CD4-positive, alpha-beta T cell treated with Interleukin-17A for 4 hours (primary cell): Measurements from ENCODE around the gene DEPDC1B.
"Not testable (repeated sequence)": the region's sequence is repeated elsewhere in the genome, so short reads cannot be mapped to it uniquely, and the experiment has no call there.

Source experiments
- DNase-seq: peaks from one replicate; pipeline ENCODE4 v3.0.0-alpha.2; 2020; ENCODE audit warnings: mixed read lengths

Gene DEPDC1B

GRCh38 chr5:60639544-60639943 is 60.4 kb downstream of the DEPDC1B start:
- DNase-seq: no peak

- no peak for DNase-seq
These were observed 61.7 kb downstream of the DEPDC1B start for GRCh38 chr5:60638300-60638699.

GRCh38 chr5:60636644-60637043 is 63.3 kb downstream of the DEPDC1B start:
- DNase-seq: no peak

- no peak for DNase-seq
These were observed 64.0 kb downstream of the DEPDC1B start for GRCh38 chr5:60636001-60636400.

- DNase-seq: no peak
These were observed 65.9 kb downstream of the DEPDC1B start for GRCh38 chr5:60634051-60634450.

GRCh38 chr5:60633341-60633740 is 66.6 kb downstream of the DEPDC1B start:
- no peak for DNase-seq

GRCh38 chr5:60632153-60632552 is 67.8 kb downstream of the DEPDC1B start:
- DNase-seq: no peak

GRCh38 chr5:60630836-60631235 is 69.1 kb downstream of the DEPDC1B start:
- no peak for DNase-seq

GRCh38 chr5:60630179-60630578 is 69.8 kb downstream of the DEPDC1B start:
- no peak for DNase-seq

GRCh38 chr5:60624875-60625274 is 75.1 kb downstream of the DEPDC1B start:
- not testable (repeated sequence) for DNase-seq

- not testable (repeated sequence) for DNase-seq
These were observed 79.2 kb downstream of the DEPDC1B start for GRCh38 chr5:60620752-60621151.

GRCh38 chr5:60613826-60614225 is 86.1 kb downstream of the DEPDC1B start:
- DNase-seq: no peak

GRCh38 chr5:60611099-60611740 is 88.7 kb downstream of the DEPDC1B start:
- DNase-seq: no peak

- no peak for DNase-seq
These were observed 95.2 kb downstream of the DEPDC1B start for GRCh38 chr5:60604771-60605170.

GRCh38 chr5:60598424-60598823 is 101.5 kb downstream of the DEPDC1B start:
- DNase-seq: no peak

GRCh38 chr5:60597572-60598320 is 102.2 kb downstream of the DEPDC1B start:
- DNase-seq: no peak

GRCh38 chr5:60594715-60595477 is 105.1 kb downstream of the DEPDC1B start:
- no peak for DNase-seq

GRCh38 chr5:60590172-60590571 is 109.8 kb downstream of the DEPDC1B start:
- no peak for DNase-seq

- DNase-seq: not testable (repeated sequence)
These were observed 112.7 kb downstream of the DEPDC1B start for GRCh38 chr5:60587312-60587711.

- DNase-seq: no peak
These were observed 113.6 kb downstream of the DEPDC1B start for GRCh38 chr5:60586307-60586901.

- DNase-seq: no peak
These were observed 114.3 kb downstream of the DEPDC1B start for GRCh38 chr5:60585618-60586017.

GRCh38 chr5:60584304-60584703 is 115.7 kb downstream of the DEPDC1B start:
- DNase-seq: no peak

GRCh38 chr5:60583616-60584015 is 116.3 kb downstream of the DEPDC1B start:
- no peak for DNase-seq
